ENCODE results near the gene PCDHGA11. TPM values are rescaled to one million over a fixed set of nuclear protein-coding genes. Genes with fewer than 3 reads are reported as not detected.

The PCDHGA11 gene
- total and polyA plus RNA-seq, 4 donors: 0.22 to 2.5 (median 0.50) TPM

- peaks cover 0 to 4% (median 0%) of the 10 kb centered on the region in 4 donors for H3K27me3 ChIP-seq (ENCODE audit: control insufficient read depth in 4 of 4, insufficient read depth in 4 of 4, low read length in 3 of 4)
- peak overlapping the region in 2 of 3 donors; percentile 42 to 44 for H3K4me3 ChIP-seq (ENCODE audit: low read depth in 1 of 3, low read length in 3 of 3)
- no peak overlapping the region for H3K9ac ChIP-seq (ENCODE audit: low read depth in 1 of 2, low read length in 2 of 2)
- no peak overlapping the region for H3K27ac ChIP-seq (ENCODE audit: low read depth in 1 of 2, low read length in 2 of 2)
- 36% methylated on average over 77 of the region's 77 CpGs for WGBS
- peaks cover 0 to 4% (median 0%) of the 10 kb centered on the region in 4 donors for H3K4me1 ChIP-seq (ENCODE audit: control insufficient read depth in 4 of 4, insufficient read depth in 4 of 4, low read length in 3 of 4)
- peaks cover 40 to 85% (median 41%) of the 10 kb centered on the region in 4 donors for H3K9me3 ChIP-seq (ENCODE audit: control insufficient read depth in 4 of 4, low read length in 3 of 4)
- peaks cover 0 to 6% (median 0%) of the 10 kb centered on the region in 4 donors for H3K36me3 ChIP-seq (ENCODE audit: control insufficient read depth in 4 of 4, insufficient read depth in 3 of 4, low read depth in 1 of 4, low read length in 3 of 4)
- TF ChIP-seq NR2F2 (IDR thresholded peaks at IDR 0.05) (no peak), YY1 (IDR thresholded peaks at IDR 0.05) (no peak), SP1 (IDR thresholded peaks at IDR 0.05) (no peak), MAX (IDR thresholded peaks at IDR 0.05) (no peak), FOXA1 (IDR thresholded peaks at IDR 0.05) (no peak), JUND (IDR thresholded peaks at IDR 0.05) (no peak), HNF4G (IDR thresholded peaks at IDR 0.05) (no peak), TAF1 (conservative IDR thresholded peaks at IDR 0.05) (no peak), RXRA (IDR thresholded peaks at IDR 0.05) (no peak), EGR1 (IDR thresholded peaks at IDR 0.05; ENCODE audit: low read depth in 2 of 2) (no peak), ATF3 (IDR thresholded peaks at IDR 0.05) (no peak), ZBTB33 (IDR thresholded peaks at IDR 0.05) (no peak), RAD21 (IDR thresholded peaks at IDR 0.05) (no peak), HNF4A (conservative IDR thresholded peaks at IDR 0.05) (no peak), REST (IDR thresholded peaks at IDR 0.05) (no peak), GABPA (IDR thresholded peaks at IDR 0.05 in 1 of 2, conservative IDR thresholded peaks at IDR 0.05 in 1 of 2) (no peak), CTCF (IDR thresholded peaks at IDR 0.05; ENCODE audit: low read depth, low read length, missing input control) (no peak), FOXA2 (IDR thresholded peaks at IDR 0.05) (no peak)
- DNase-seq (ENCODE audit: low spot score): no peak
These were observed 31.5 kb upstream of the PCDHGA11 start for GRCh38 chr5:141389153-141390042.
